Testis (tissue), 3 donors: ENCODE data around the gene ZNF493. TPM values are rescaled to one million over a fixed set of nuclear protein-coding genes. Genes with fewer than 3 reads are reported as not detected.

Source experiments
- DNase-seq: peaks from one replicate; pipeline ENCODE4 v3.0.0-alpha.2; 2019
- H3K27ac ChIP-seq, 2 donors: fragments of 200-600 bp; sonication (generic); one replicate each; pipeline ENCODE4 v1.5.1; 2019
- H3K27me3 ChIP-seq: fragments of 200-600 bp; sonication (generic); one replicate; pipeline ENCODE4 v1.5.1; 2019
- H3K36me3 ChIP-seq: fragments of 200-600 bp; sonication (generic); one replicate; pipeline ENCODE4 v1.5.1; 2017; ENCODE audit warnings: low read depth; ENCODE audit errors: missing control alignments
- H3K4me1 ChIP-seq: fragments of 200-600 bp; sonication (generic); one replicate; pipeline ENCODE4 v1.5.1; 2019
- H3K4me3 ChIP-seq, 2 donors: fragments of 200-600 bp; sonication (generic); one replicate each; pipeline ENCODE4 v1.5.1; 2017 to 2019
- H3K9me3 ChIP-seq: fragments of 200-600 bp; sonication (generic); one replicate; pipeline ENCODE4 v1.5.1; 2017
- POLR2A ChIP-seq: fragments of 450-650 bp; IDR thresholded peaks from one replicate; pipeline ENCODE4 v1.6.1; 2017; ENCODE audit warnings: antibody characterized with exemption, mild to moderate bottlenecking, moderate library complexity
- WGBS, 2 donors: methylation state at CpG; one replicate each; pipeline ENCODE4 v1.1.5; 2018; 5-methylcytosine and 5-hydroxymethylcytosine counted together
- intact Hi-C: fragments of 100-400 bp; cut with DNase I; formaldehyde crosslinking; loops from one replicate; pipeline ENCODE4 v1.15.1; 2023; ENCODE audit warnings: low total_unique reads
- polyA plus RNA-seq: library from polyadenylated mRNA; stranded (reverse); fragments of 350-450 nt; fragmentation: Illumina TruSeq; extraction: RNeasy Lipid Tissue Mini Kit (QIAGEN cat#74804); gene quantifications from one replicate; pipeline ENCODE4 v1.2.3, GENCODE V29; 2014; ENCODE audit warnings: low read depth, low replicate concordance; ENCODE audit not compliant: insufficient read depth
- total RNA-seq, 2 donors: library from RNA; depleted of rRNA; stranded (reverse); fragments of >200 nt; gene quantifications; one replicate each; pipeline ENCODE4 v1.2.3, GENCODE V29; 2016
- TF ChIP-seq, protein P1 (sequence below), 3 experiments: fragments of 450-650 bp in 2 of 3; fragments of 200-600 bp in 1 of 3; sonication (generic) in 1 of 3; IDR thresholded peaks; one replicate each; pipeline ENCODE4 v1.5.1; 2016 to 2019; ENCODE audit warnings: antibody characterized with exemption in 3 of 3, mild to moderate bottlenecking in 2 of 3, moderate library complexity in 1 of 3

The ZNF493 gene
- total and polyA plus RNA-seq, 3 donors from 2014 or later = 6.4 to 44.2 (median 40.3) TPM

GRCh38 chr19:21454901-21455300 lies 58.0 kb downstream of the ZNF493 start:
- intact Hi-C loops = no loop called here
- no peak overlapping the region for H3K4me3 ChIP-seq
- H3K27ac ChIP-seq = no peak overlapping the region
- 90 to 97% methylated on average over 3 of the region's 3 CpGs for WGBS, 2 donors
- H3K4me1 ChIP-seq = no peaks in the 10 kb centered on the region
- no peak for TF ChIP-seq POLR2A
- TF ChIP-seq, protein P1, sequence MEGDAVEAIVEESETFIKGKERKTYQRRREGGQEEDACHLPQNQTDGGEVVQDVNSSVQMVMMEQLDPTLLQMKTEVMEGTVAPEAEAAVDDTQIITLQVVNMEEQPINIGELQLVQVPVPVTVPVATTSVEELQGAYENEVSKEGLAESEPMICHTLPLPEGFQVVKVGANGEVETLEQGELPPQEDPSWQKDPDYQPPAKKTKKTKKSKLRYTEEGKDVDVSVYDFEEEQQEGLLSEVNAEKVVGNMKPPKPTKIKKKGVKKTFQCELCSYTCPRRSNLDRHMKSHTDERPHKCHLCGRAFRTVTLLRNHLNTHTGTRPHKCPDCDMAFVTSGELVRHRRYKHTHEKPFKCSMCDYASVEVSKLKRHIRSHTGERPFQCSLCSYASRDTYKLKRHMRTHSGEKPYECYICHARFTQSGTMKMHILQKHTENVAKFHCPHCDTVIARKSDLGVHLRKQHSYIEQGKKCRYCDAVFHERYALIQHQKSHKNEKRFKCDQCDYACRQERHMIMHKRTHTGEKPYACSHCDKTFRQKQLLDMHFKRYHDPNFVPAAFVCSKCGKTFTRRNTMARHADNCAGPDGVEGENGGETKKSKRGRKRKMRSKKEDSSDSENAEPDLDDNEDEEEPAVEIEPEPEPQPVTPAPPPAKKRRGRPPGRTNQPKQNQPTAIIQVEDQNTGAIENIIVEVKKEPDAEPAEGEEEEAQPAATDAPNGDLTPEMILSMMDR (IDR thresholded peaks at IDR 0.05) = no peak
- DNase-seq = no peak
- no peaks in the 10 kb centered on the region for H3K9me3 ChIP-seq
- no peaks in the 10 kb centered on the region for H3K27me3 ChIP-seq
- H3K36me3 ChIP-seq = no peaks in the 10 kb centered on the region

GRCh38 chr19:21460686-21461085 lies 63.8 kb downstream of the ZNF493 start:
- Histone ChIP-seq H3K36me3 (no peaks in the 10 kb centered on the region), H3K27ac (no peak overlapping the region), H3K27me3 (no peaks in the 10 kb centered on the region), H3K9me3 (no peaks in the 10 kb centered on the region), H3K4me3 (no peak overlapping the region), H3K4me1 (no peaks in the 10 kb centered on the region)
- TF ChIP-seq, protein P1 (IDR thresholded peaks at IDR 0.05) = no peak
- no peak for TF ChIP-seq POLR2A
- intact Hi-C loops = no loop called here
- no peak for DNase-seq

GRCh38 chr19:21462540-21462939 lies 65.6 kb downstream of the ZNF493 start:
- no peaks in the 10 kb centered on the region for H3K36me3 ChIP-seq
- TF ChIP-seq, protein P1 (IDR thresholded peaks at IDR 0.05) = no peak
- TF ChIP-seq POLR2A = no peak
- H3K9me3 ChIP-seq = no peaks in the 10 kb centered on the region
- H3K27me3 ChIP-seq = no peaks in the 10 kb centered on the region
- peak overlapping the region in 1 of 2 donors; percentile 73 for H3K4me3 ChIP-seq
- intact Hi-C loops = no loop called here
- H3K27ac ChIP-seq = no peak overlapping the region
- no peaks in the 10 kb centered on the region for H3K4me1 ChIP-seq
- DNase-seq = no peak
- WGBS, 2 donors = 71 to 89% methylated on average over 16 of the region's 16 CpGs

DNA sequence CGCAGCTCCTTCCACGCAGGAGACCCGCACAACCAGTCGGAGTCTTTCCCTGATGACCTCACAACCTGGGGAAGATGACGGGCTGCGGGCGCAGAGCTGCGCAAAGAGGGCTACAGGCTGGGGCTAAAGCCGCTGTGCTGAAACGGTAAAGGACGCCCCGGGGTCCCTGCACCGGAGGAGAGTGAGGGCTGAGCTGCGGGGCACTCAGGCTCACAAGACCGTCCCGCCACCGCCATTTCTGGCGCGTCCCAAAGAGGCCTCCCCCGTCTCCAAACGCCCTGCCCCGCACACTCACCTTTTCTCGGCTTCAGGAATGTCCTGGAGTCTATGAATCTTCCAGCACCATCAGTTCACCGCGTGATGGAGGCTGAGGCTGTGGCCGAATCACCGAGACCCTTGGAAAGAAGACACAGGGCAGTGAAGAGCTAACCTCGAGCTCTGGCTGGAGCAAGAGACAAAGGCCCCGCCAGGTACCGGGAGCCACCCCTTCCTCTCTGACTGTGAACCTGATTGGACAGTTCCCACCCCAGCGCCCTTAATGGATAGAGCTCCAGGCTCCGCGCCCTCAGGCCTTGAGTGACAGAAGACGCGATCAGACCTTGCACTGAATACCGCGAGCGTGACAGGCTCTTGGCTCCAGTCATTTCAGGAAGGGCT lies 66.6 kb downstream of the ZNF493 start:
- Histone ChIP-seq H3K9me3 (no peaks in the 10 kb centered on the region), H3K27me3 (no peaks in the 10 kb centered on the region), H3K4me1 (no peaks in the 10 kb centered on the region), H3K4me3 (peak overlapping the region; percentile 53 to 73), H3K27ac (peak overlapping the region; percentile 34 to 70), H3K36me3 (no peaks in the 10 kb centered on the region)
- intact Hi-C loops = no loop called here
- TF ChIP-seq, protein P1 (IDR thresholded peaks at IDR 0.05) = no peak
- WGBS, 2 donors = 3 to 4% methylated on average over 18 to 38 of the region's 38 CpGs
- DNase-seq = peak; percentile 95

DNA sequence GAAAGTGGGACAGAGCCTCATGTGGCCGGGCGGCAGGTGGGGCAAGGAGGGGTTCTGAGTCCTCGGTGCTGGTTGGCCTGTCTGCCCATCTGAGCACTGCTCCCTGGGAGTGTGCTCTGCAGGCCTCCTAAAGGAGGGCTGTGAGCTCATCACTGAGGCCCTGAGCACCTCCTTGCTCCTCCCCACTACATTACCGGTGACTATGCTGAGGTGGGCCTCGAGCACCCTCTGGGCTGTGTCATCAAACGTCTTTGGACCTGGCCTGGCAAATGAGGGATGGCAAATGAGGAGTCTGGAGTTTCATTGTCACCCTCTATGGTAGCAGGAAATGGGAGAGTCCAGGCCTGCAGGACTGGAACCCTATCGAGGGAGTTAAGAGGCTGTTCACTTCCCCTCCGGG lies 69.7 kb downstream of the ZNF493 start:
- H3K9me3 ChIP-seq = no peaks in the 10 kb centered on the region
- TF ChIP-seq, protein P1 (IDR thresholded peaks at IDR 0.05) = no peak
- TF ChIP-seq POLR2A = no peak
- no peak overlapping the region for H3K4me3 ChIP-seq
- H3K4me1 ChIP-seq = no peaks in the 10 kb centered on the region
- WGBS, 2 donors = 86 to 91% methylated on average over 5 to 8 of the region's 8 CpGs
- H3K27ac ChIP-seq = no peak overlapping the region
- intact Hi-C loops = no loop called here
- H3K36me3 ChIP-seq = no peaks in the 10 kb centered on the region
- no peak for DNase-seq
- no peaks in the 10 kb centered on the region for H3K27me3 ChIP-seq
